SK-N-SH treated with all-trans-retinoic acid at 6 μM for 48 hours (cell line): ENCODE data around the gene CEMIP2.

Source experiments
- ATAC-seq: fragments of 200-7000 bp; cut with Tn5 transposase; 3 replicates; pipeline ENCODE4 v1.9.1; 2020; ENCODE audit warnings: mild to moderate bottlenecking, moderate library complexity
- ARNTL ChIP-seq: fragments of 450-650 bp; formaldehyde crosslinking; IDR thresholded peaks from 2 replicates; pipeline ENCODE4 v1.5.0; 2020; ENCODE audit warnings: low read depth, mild to moderate bottlenecking, moderate library complexity, borderline replicate concordance
- BACH2 ChIP-seq: fragments of 250-450 bp; sonication (Bioruptor Pico); IDR thresholded peaks from 2 replicates; pipeline ENCODE4 v1.9.0; 2021; ENCODE audit warnings: mild to moderate bottlenecking, borderline replicate concordance
- CREB5 ChIP-seq: fragments of 250-450 bp; sonication (Bioruptor Pico); IDR thresholded peaks from 2 replicates; pipeline ENCODE4 v1.5.1; 2020; ENCODE audit warnings: low read depth, mild to moderate bottlenecking, moderate library complexity
- CSDC2 ChIP-seq: fragments of 250-450 bp; sonication (Bioruptor Pico); IDR thresholded peaks from 2 replicates; pipeline ENCODE4 v1.5.0; 2020; ENCODE audit warnings: mild to moderate bottlenecking, moderate library complexity
- ESRRG ChIP-seq: fragments of 250-450 bp; sonication (Bioruptor Pico); IDR thresholded peaks from 2 replicates; pipeline ENCODE4 v1.6.1; 2021; ENCODE audit warnings: mild to moderate bottlenecking
- GLIS3 ChIP-seq: fragments of 250-450 bp; sonication (Bioruptor Pico); IDR thresholded peaks from 2 replicates; pipeline ENCODE4 v1.5.0; 2020; ENCODE audit warnings: mild to moderate bottlenecking, moderate library complexity
- ISL1 ChIP-seq: fragments of 250-450 bp; sonication (Bioruptor Pico); IDR thresholded peaks from 2 replicates; pipeline ENCODE4 v2.1.2; 2022; ENCODE audit warnings: mild to moderate bottlenecking, moderate library complexity
- OSR1 ChIP-seq: fragments of 250-450 bp; sonication (Bioruptor Pico); IDR thresholded peaks from 2 replicates; pipeline ENCODE4 v1.8.0; 2022; ENCODE audit warnings: moderate library complexity, mild to moderate bottlenecking, inconsistent platforms
- PPARA ChIP-seq: fragments of 250-450 bp; sonication (Bioruptor Pico); IDR thresholded peaks from 2 replicates; pipeline ENCODE4 v1.5.0; 2020; ENCODE audit warnings: mild to moderate bottlenecking, borderline replicate concordance
- RARB ChIP-seq: fragments of 250-450 bp; sonication (Bioruptor Pico); IDR thresholded peaks from 2 replicates; pipeline ENCODE4 v1.8.0; 2021; ENCODE audit warnings: mild to moderate bottlenecking, moderate library complexity
- SNAI2 ChIP-seq: fragments of 250-450 bp; sonication (Bioruptor Pico); IDR thresholded peaks from 2 replicates; pipeline ENCODE4 v1.5.0; 2020; ENCODE audit warnings: mild to moderate bottlenecking, moderate library complexity
- TCF4 ChIP-seq: fragments of 250-450 bp; sonication (Bioruptor Pico); IDR thresholded peaks from 2 replicates; pipeline ENCODE4 v1.8.0; 2021; ENCODE audit warnings: mild to moderate bottlenecking, moderate library complexity, borderline replicate concordance
- TOX ChIP-seq: fragments of 250-450 bp; sonication (Bioruptor Pico); IDR thresholded peaks from 2 replicates; pipeline ENCODE4 v1.8.0; 2021; ENCODE audit warnings: mild to moderate bottlenecking, moderate library complexity, borderline replicate concordance
- TSHZ2 ChIP-seq: fragments of 250-450 bp; sonication (Bioruptor Pico); IDR thresholded peaks from 2 replicates; pipeline ENCODE4 v1.5.0; 2020; ENCODE audit warnings: mild to moderate bottlenecking, moderate library complexity
- ZC3H10 ChIP-seq: fragments of 250-450 bp; sonication (Bioruptor Pico); IDR thresholded peaks from 2 replicates; pipeline ENCODE4 v1.5.1; 2021; ENCODE audit warnings: mild to moderate bottlenecking, moderate library complexity
- ZFP3 ChIP-seq: fragments of 250-450 bp; sonication (Bioruptor Pico); IDR thresholded peaks from 2 replicates; pipeline ENCODE4 v1.5.0; 2020; ENCODE audit warnings: mild to moderate bottlenecking, moderate library complexity
- ZNF565 ChIP-seq: fragments of 450-650 bp; formaldehyde crosslinking; conservative IDR thresholded peaks from 2 replicates; pipeline ENCODE4 v1.5.0; 2020; ENCODE audit warnings: low read depth, mild to moderate bottlenecking, moderate library complexity
- ZNF70 ChIP-seq: fragments of 450-650 bp; formaldehyde crosslinking; IDR thresholded peaks from 2 replicates; pipeline ENCODE4 v1.5.0; 2020; ENCODE audit warnings: mild to moderate bottlenecking, moderate library complexity
- ZNF8 ChIP-seq: fragments of 450-650 bp; formaldehyde crosslinking; IDR thresholded peaks from 2 replicates; pipeline ENCODE4 v1.5.0; 2020; ENCODE audit warnings: mild to moderate bottlenecking, moderate library complexity
- TF ChIP-seq, protein P1 (sequence below): fragments of 250-450 bp; sonication (Bioruptor Pico); IDR thresholded peaks from 2 replicates; pipeline ENCODE4 v1.8.0; 2021; ENCODE audit warnings: low read depth, mild to moderate bottlenecking, moderate library complexity, borderline replicate concordance
- TF ChIP-seq, protein P2 (sequence below): fragments of 250-450 bp; sonication (Bioruptor Pico); IDR thresholded peaks from 2 replicates; pipeline ENCODE4 v1.5.1; 2021; ENCODE audit warnings: mild to moderate bottlenecking, moderate library complexity

The CEMIP2 gene

GRCh38 chr9:71655778-71656177 lies 112.5 kb downstream of the CEMIP2 start:
- no peak for ATAC-seq
- no peak for TF ChIP-seq ZFP3 (CRISPR knock-in tag)

GRCh38 chr9:71655141-71655540 lies 113.2 kb downstream of the CEMIP2 start:
- TF ChIP-seq ARNTL (no peak), ZC3H10 (CRISPR knock-in tag) (no peak), ISL1 (CRISPR knock-in tag) (no peak), BACH2 (CRISPR knock-in tag) (no peak), ZNF565 (CRISPR knock-in tag) (no peak), ZNF8 (no peak), ZNF70 (no peak)
- ATAC-seq, result no peak

GRCh38 chr9:71652480-71652879 lies 115.8 kb downstream of the CEMIP2 start:
- ATAC-seq, result no peak
- TF ChIP-seq PPARA (CRISPR knock-in tag) (no peak), OSR1 (CRISPR knock-in tag) (no peak), RARB (CRISPR knock-in tag) (no peak), GLIS3 (CRISPR knock-in tag) (no peak), BACH2 (CRISPR knock-in tag) (no peak), TSHZ2 (no peak)
- TF ChIP-seq, all 23 proteins: peak for 0

GRCh38 chr9:71648453-71648852 lies 119.9 kb downstream of the CEMIP2 start:
- TF ChIP-seq TCF4 (CRISPR knock-in tag) (no peak), SNAI2 (CRISPR knock-in tag) (no peak), CSDC2 (CRISPR knock-in tag) (no peak), RARB (CRISPR knock-in tag) (no peak), ISL1 (CRISPR knock-in tag) (no peak), BACH2 (CRISPR knock-in tag) (no peak), TOX (no peak), CREB5 (CRISPR knock-in tag) (no peak), TSHZ2 (no peak), ZFP3 (CRISPR knock-in tag) (no peak), ARNTL (no peak), ZC3H10 (CRISPR knock-in tag) (no peak), ESRRG (no peak), ZNF70 (no peak)
- TF ChIP-seq, protein P1, sequence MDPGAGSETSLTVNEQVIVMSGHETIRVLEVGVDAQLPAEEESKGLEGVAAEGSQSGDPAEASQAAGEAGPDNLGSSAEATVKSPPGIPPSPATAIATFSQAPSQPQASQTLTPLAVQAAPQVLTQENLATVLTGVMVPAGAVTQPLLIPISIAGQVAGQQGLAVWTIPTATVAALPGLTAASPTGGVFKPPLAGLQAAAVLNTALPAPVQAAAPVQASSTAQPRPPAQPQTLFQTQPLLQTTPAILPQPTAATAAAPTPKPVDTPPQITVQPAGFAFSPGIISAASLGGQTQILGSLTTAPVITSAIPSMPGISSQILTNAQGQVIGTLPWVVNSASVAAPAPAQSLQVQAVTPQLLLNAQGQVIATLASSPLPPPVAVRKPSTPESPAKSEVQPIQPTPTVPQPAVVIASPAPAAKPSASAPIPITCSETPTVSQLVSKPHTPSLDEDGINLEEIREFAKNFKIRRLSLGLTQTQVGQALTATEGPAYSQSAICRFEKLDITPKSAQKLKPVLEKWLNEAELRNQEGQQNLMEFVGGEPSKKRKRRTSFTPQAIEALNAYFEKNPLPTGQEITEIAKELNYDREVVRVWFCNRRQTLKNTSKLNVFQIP (CRISPR knock-in tag), result no peak
- TF ChIP-seq, protein P2, sequence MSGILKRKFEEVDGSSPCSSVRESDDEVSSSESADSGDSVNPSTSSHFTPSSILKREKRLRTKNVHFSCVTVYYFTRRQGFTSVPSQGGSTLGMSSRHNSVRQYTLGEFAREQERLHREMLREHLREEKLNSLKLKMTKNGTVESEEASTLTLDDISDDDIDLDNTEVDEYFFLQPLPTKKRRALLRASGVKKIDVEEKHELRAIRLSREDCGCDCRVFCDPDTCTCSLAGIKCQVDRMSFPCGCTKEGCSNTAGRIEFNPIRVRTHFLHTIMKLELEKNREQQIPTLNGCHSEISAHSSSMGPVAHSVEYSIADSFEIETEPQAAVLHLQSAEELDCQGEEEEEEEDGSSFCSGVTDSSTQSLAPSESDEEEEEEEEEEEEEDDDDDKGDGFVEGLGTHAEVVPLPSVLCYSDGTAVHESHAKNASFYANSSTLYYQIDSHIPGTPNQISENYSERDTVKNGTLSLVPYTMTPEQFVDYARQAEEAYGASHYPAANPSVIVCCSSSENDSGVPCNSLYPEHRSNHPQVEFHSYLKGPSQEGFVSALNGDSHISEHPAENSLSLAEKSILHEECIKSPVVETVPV (CRISPR knock-in tag), result no peak
- TF ChIP-seq, all 23 proteins: peak for 0
- no peak for ATAC-seq
